ENCODE results near the gene GAN. TPM values are rescaled to one million over a fixed set of nuclear protein-coding genes. Genes with fewer than 3 reads are reported as not detected.

Gene GAN
- polyA plus RNA-seq (2013): 1.9 TPM

- POLR2A ChIA-PET: interaction anchor here (0.8 kb wide), 1 partner anchor 410 kb away, joined by 4 read pairs; no protein-coding TSS in a partner anchor
- peak within 1 kb of the TSS; percentile 83 to 95 (median 89) for H3K4me3 ChIP-seq (ENCODE audit: control insufficient read depth in 1 of 7, extremely low read depth in 1 of 7, insufficient read depth in 4 of 7, low read depth in 2 of 7, low read length in 6 of 7)
- peak within 1 kb of the TSS in 1 of 2 experiments; percentile 81 for H3K27ac ChIP-seq (ENCODE audit: insufficient read depth in 1 of 2, low read depth in 1 of 2, low read length in 2 of 2, poor library complexity in 1 of 2, severe bottlenecking in 2 of 2)
- H3K36me3 ChIP-seq (ENCODE audit: control insufficient read depth in 4 of 4, insufficient read depth in 4 of 4, low read length in 3 of 4): no peaks in the 10 kb centered on the region
- no peaks in the 10 kb centered on the region for H3K9me3 ChIP-seq (ENCODE audit: control extremely low read depth in 1 of 5, control insufficient read depth in 4 of 5, insufficient read depth in 2 of 5, low read depth in 1 of 5, low read length in 4 of 5)
- 0% methylated on average over 61 of the region's 75 CpGs for WGBS (ENCODE audit: insufficient coverage)
- no peaks in the 10 kb centered on the region for H3K27me3 ChIP-seq (replicated peaks in 2 of 5; ENCODE audit: control insufficient read depth in 4 of 5, insufficient read depth in 5 of 5, low read length in 4 of 5)
- peaks cover 13 to 20% (median 16%) of the 10 kb centered on the region in 4 experiments for H3K4me1 ChIP-seq (ENCODE audit: control extremely low read depth in 1 of 4, control insufficient read depth in 4 of 4, insufficient read depth in 4 of 4, low read length in 3 of 4)
- CTCF ChIA-PET: interaction anchor here (1.0 to 2.1 kb wide), 5 partner anchors 12 to 110 kb away, joined by 3 to 5 read pairs (median 5); no protein-coding TSS in a partner anchor
- DNase-seq: peak; percentile 96 to 98 (median 98)
These were observed at the start of gene GAN for GRCh38 chr16:81314603-81315270. Gene GAN (plus strand): TSS chr16:81314962. CDS start chr16:81315114, 152 bp downstream.

- no peaks in the 10 kb centered on the region for H3K9me3 ChIP-seq (ENCODE audit: control extremely low read depth in 1 of 5, control insufficient read depth in 4 of 5, insufficient read depth in 2 of 5, low read depth in 1 of 5, low read length in 4 of 5)
- ChIA-PET POLR2A (no interaction called here), CTCF (no interaction called here)
- no peaks in the 10 kb centered on the region for H3K27me3 ChIP-seq (replicated peaks in 2 of 5; ENCODE audit: control insufficient read depth in 4 of 5, insufficient read depth in 5 of 5, low read length in 4 of 5)
- no peaks in the 10 kb centered on the region for H3K36me3 ChIP-seq (ENCODE audit: control insufficient read depth in 4 of 4, insufficient read depth in 4 of 4, low read length in 3 of 4)
- no peak overlapping the region for H3K27ac ChIP-seq (ENCODE audit: insufficient read depth in 1 of 2, low read depth in 1 of 2, low read length in 2 of 2, poor library complexity in 1 of 2, severe bottlenecking in 2 of 2)
- H3K4me1 ChIP-seq (ENCODE audit: control extremely low read depth in 1 of 4, control insufficient read depth in 4 of 4, insufficient read depth in 4 of 4, low read length in 3 of 4): no peaks in the 10 kb centered on the region
- no peak overlapping the region for H3K4me3 ChIP-seq (ENCODE audit: control insufficient read depth in 1 of 7, extremely low read depth in 1 of 7, insufficient read depth in 4 of 7, low read depth in 2 of 7, low read length in 6 of 7)
- 96% methylated on average over 2 of the region's 2 CpGs for WGBS (ENCODE audit: insufficient coverage)
- DNase-seq: no peak
These were observed 49.7 kb upstream of the GAN start for GRCh38 chr16:81265052-81265451.

GRCh38 chr16:81265658-81266451 lies 48.9 kb upstream of the GAN start:
- WGBS (ENCODE audit: insufficient coverage): 96% methylated on average over 5 of the region's 5 CpGs
- Histone ChIP-seq H3K4me3 (ENCODE audit: control insufficient read depth in 1 of 7, extremely low read depth in 1 of 7, insufficient read depth in 4 of 7, low read depth in 2 of 7, low read length in 6 of 7) (no peak overlapping the region), H3K36me3 (ENCODE audit: control insufficient read depth in 4 of 4, insufficient read depth in 4 of 4, low read length in 3 of 4) (no peaks in the 10 kb centered on the region), H3K27me3 (replicated peaks in 2 of 5; ENCODE audit: control insufficient read depth in 4 of 5, insufficient read depth in 5 of 5, low read length in 4 of 5) (no peaks in the 10 kb centered on the region), H3K27ac (ENCODE audit: insufficient read depth in 1 of 2, low read depth in 1 of 2, low read length in 2 of 2, poor library complexity in 1 of 2, severe bottlenecking in 2 of 2) (no peak overlapping the region), H3K4me1 (ENCODE audit: control extremely low read depth in 1 of 4, control insufficient read depth in 4 of 4, insufficient read depth in 4 of 4, low read length in 3 of 4) (no peaks in the 10 kb centered on the region), H3K9me3 (ENCODE audit: control extremely low read depth in 1 of 5, control insufficient read depth in 4 of 5, insufficient read depth in 2 of 5, low read depth in 1 of 5, low read length in 4 of 5) (no peaks in the 10 kb centered on the region)
- ChIA-PET POLR2A (no interaction called here), CTCF (no interaction called here)
- DNase-seq: no peak

- WGBS (ENCODE audit: insufficient coverage): 84% methylated on average over 4 of the region's 7 CpGs
- ChIA-PET CTCF (no interaction called here), POLR2A (no interaction called here)
- DNase-seq: peak in 1 of 3 donors; percentile 2
- Histone ChIP-seq H3K4me3 (ENCODE audit: control insufficient read depth in 1 of 7, extremely low read depth in 1 of 7, insufficient read depth in 4 of 7, low read depth in 2 of 7, low read length in 6 of 7) (no peak overlapping the region), H3K27me3 (replicated peaks in 2 of 5; ENCODE audit: control insufficient read depth in 4 of 5, insufficient read depth in 5 of 5, low read length in 4 of 5) (no peaks in the 10 kb centered on the region), H3K4me1 (ENCODE audit: control extremely low read depth in 1 of 4, control insufficient read depth in 4 of 4, insufficient read depth in 4 of 4, low read length in 3 of 4) (no peaks in the 10 kb centered on the region), H3K36me3 (ENCODE audit: control insufficient read depth in 4 of 4, insufficient read depth in 4 of 4, low read length in 3 of 4) (no peaks in the 10 kb centered on the region), H3K27ac (ENCODE audit: insufficient read depth in 1 of 2, low read depth in 1 of 2, low read length in 2 of 2, poor library complexity in 1 of 2, severe bottlenecking in 2 of 2) (no peak overlapping the region), H3K9me3 (ENCODE audit: control extremely low read depth in 1 of 5, control insufficient read depth in 4 of 5, insufficient read depth in 2 of 5, low read depth in 1 of 5, low read length in 4 of 5) (no peaks in the 10 kb centered on the region)
These were observed 48.1 kb upstream of the GAN start for GRCh38 chr16:81266680-81267095.

- no peak overlapping the region for H3K4me3 ChIP-seq (ENCODE audit: control insufficient read depth in 1 of 7, extremely low read depth in 1 of 7, insufficient read depth in 4 of 7, low read depth in 2 of 7, low read length in 6 of 7)
- no peaks in the 10 kb centered on the region for H3K4me1 ChIP-seq (ENCODE audit: control extremely low read depth in 1 of 4, control insufficient read depth in 4 of 4, insufficient read depth in 4 of 4, low read length in 3 of 4)
- no peak overlapping the region for H3K27ac ChIP-seq (ENCODE audit: insufficient read depth in 1 of 2, low read depth in 1 of 2, low read length in 2 of 2, poor library complexity in 1 of 2, severe bottlenecking in 2 of 2)
- ChIA-PET POLR2A (no interaction called here), CTCF (no interaction called here)
- no peaks in the 10 kb centered on the region for H3K36me3 ChIP-seq (ENCODE audit: control insufficient read depth in 4 of 4, insufficient read depth in 4 of 4, low read length in 3 of 4)
- no peak for DNase-seq
- no peaks in the 10 kb centered on the region for H3K27me3 ChIP-seq (replicated peaks in 2 of 5; ENCODE audit: control insufficient read depth in 4 of 5, insufficient read depth in 5 of 5, low read length in 4 of 5)
- H3K9me3 ChIP-seq (ENCODE audit: control extremely low read depth in 1 of 5, control insufficient read depth in 4 of 5, insufficient read depth in 2 of 5, low read depth in 1 of 5, low read length in 4 of 5): no peaks in the 10 kb centered on the region
- WGBS (ENCODE audit: insufficient coverage): 100% methylated on average over 3 of the region's 5 CpGs
These were observed 46.3 kb upstream of the GAN start for GRCh38 chr16:81268509-81268908.

GRCh38 chr16:81273223-81273950 lies 41.4 kb upstream of the GAN start:
- no peak for DNase-seq
- 96% methylated on average over 9 of the region's 10 CpGs for WGBS (ENCODE audit: insufficient coverage)
- H3K27me3 ChIP-seq (replicated peaks in 2 of 5; ENCODE audit: control insufficient read depth in 4 of 5, insufficient read depth in 5 of 5, low read length in 4 of 5): no peaks in the 10 kb centered on the region
- CTCF ChIA-PET: no interaction called here
- POLR2A ChIA-PET: interaction anchor here (0.7 kb wide), 1 partner anchor 433 kb away, joined by 3 read pairs; no protein-coding TSS in a partner anchor
- H3K36me3 ChIP-seq (ENCODE audit: control insufficient read depth in 4 of 4, insufficient read depth in 4 of 4, low read length in 3 of 4): no peaks in the 10 kb centered on the region
- H3K27ac ChIP-seq (ENCODE audit: insufficient read depth in 1 of 2, low read depth in 1 of 2, low read length in 2 of 2, poor library complexity in 1 of 2, severe bottlenecking in 2 of 2): no peak overlapping the region
- H3K9me3 ChIP-seq (ENCODE audit: control extremely low read depth in 1 of 5, control insufficient read depth in 4 of 5, insufficient read depth in 2 of 5, low read depth in 1 of 5, low read length in 4 of 5): no peaks in the 10 kb centered on the region
- no peak overlapping the region for H3K4me3 ChIP-seq (ENCODE audit: control insufficient read depth in 1 of 7, extremely low read depth in 1 of 7, insufficient read depth in 4 of 7, low read depth in 2 of 7, low read length in 6 of 7)
- no peaks in the 10 kb centered on the region for H3K4me1 ChIP-seq (ENCODE audit: control extremely low read depth in 1 of 4, control insufficient read depth in 4 of 4, insufficient read depth in 4 of 4, low read length in 3 of 4)

Data from common myeloid progenitor, CD34-positive (primary cell).